Ectodermal cell (in vitro differentiated cells): Measurements from ENCODE around the gene ERF.

Experiments
- H3K27ac ChIP-seq: 2 replicates; pipeline ENCODE4 v1.7.0; 2013; ENCODE audit warnings: mild to moderate bottlenecking, low read depth, low read length; ENCODE audit not compliant: insufficient read depth, poor library complexity, severe bottlenecking
- H3K27me3 ChIP-seq: 2 replicates; pipeline ENCODE4 v1.7.0; 2013; ENCODE audit warnings: mild to moderate bottlenecking, low read length; ENCODE audit not compliant: insufficient read depth, control insufficient read depth, poor library complexity, severe bottlenecking
- H3K36me3 ChIP-seq: one replicate; pipeline ENCODE4 v1.7.0; 2013; ENCODE audit warnings: low read length; ENCODE audit not compliant: control insufficient read depth, insufficient read depth
- H3K4me1 ChIP-seq: one replicate; pipeline ENCODE4 v1.7.0; 2013; ENCODE audit warnings: low read length; ENCODE audit not compliant: control insufficient read depth, insufficient read depth
- H3K4me3 ChIP-seq: 2 replicates; pipeline ENCODE4 v1.7.0; 2013; ENCODE audit warnings: low read depth, low read length, control low read depth; ENCODE audit not compliant: insufficient read depth
- H3K9me3 ChIP-seq: 2 replicates; pipeline ENCODE4 v1.7.0; 2013; ENCODE audit warnings: mild to moderate bottlenecking, low read length, moderate library complexity; ENCODE audit not compliant: control insufficient read depth
- WGBS, 2 experiments: methylation state at CpG; one replicate each; pipeline ENCODE4 v1.1.7; 2013; ENCODE audit warnings: missing lambda C conversion rate in 2 of 2; 5-methylcytosine and 5-hydroxymethylcytosine counted together

ERF gene

GRCh38 chr19:42293540-42293939 lies 38.6 kb upstream of the ERF start:
- Histone ChIP-seq H3K27ac (no peak overlapping the region), H3K4me1 (peaks cover 7% of the 10 kb centered on the region), H3K36me3 (peaks cover 50% of the 10 kb centered on the region), H3K4me3 (no peak overlapping the region), H3K9me3 (no peaks in the 10 kb centered on the region), H3K27me3 (no peaks in the 10 kb centered on the region)
- 89 to 90% methylated on average over 17 of the region's 17 CpGs for WGBS, 2 experiments

- H3K9me3 ChIP-seq: no peaks in the 10 kb centered on the region
- H3K4me3 ChIP-seq: no peak overlapping the region
- H3K4me1 ChIP-seq: peaks cover 7% of the 10 kb centered on the region
- 92 to 93% methylated on average over 14 of the region's 14 CpGs for WGBS, 2 experiments
- H3K27ac ChIP-seq: no peak overlapping the region
- peaks cover 56% of the 10 kb centered on the region for H3K36me3 ChIP-seq
- H3K27me3 ChIP-seq: no peaks in the 10 kb centered on the region
These were observed 38.0 kb upstream of the ERF start for GRCh38 chr19:42292963-42293362.

GRCh38 chr19:42292042-42292960 lies 37.4 kb upstream of the ERF start:
- H3K36me3 ChIP-seq: peaks cover 63% of the 10 kb centered on the region
- no peak overlapping the region for H3K27ac ChIP-seq
- no peaks in the 10 kb centered on the region for H3K9me3 ChIP-seq
- H3K4me3 ChIP-seq: no peak overlapping the region
- H3K27me3 ChIP-seq: no peaks in the 10 kb centered on the region
- peaks cover 7% of the 10 kb centered on the region for H3K4me1 ChIP-seq
- 95% methylated on average over 27 of the region's 27 CpGs for WGBS, 2 experiments

GRCh38 chr19:42291435-42291810 lies 36.5 kb upstream of the ERF start:
- no peak overlapping the region for H3K4me3 ChIP-seq
- H3K4me1 ChIP-seq: peaks cover 7% of the 10 kb centered on the region
- H3K9me3 ChIP-seq: no peaks in the 10 kb centered on the region
- H3K27ac ChIP-seq: no peak overlapping the region
- 77 to 80% methylated on average over 9 of the region's 9 CpGs for WGBS, 2 experiments
- H3K36me3 ChIP-seq: peaks cover 70% of the 10 kb centered on the region
- no peaks in the 10 kb centered on the region for H3K27me3 ChIP-seq

GRCh38 chr19:42290523-42291434 lies 35.9 kb upstream of the ERF start:
- Histone ChIP-seq H3K9me3 (no peaks in the 10 kb centered on the region), H3K27me3 (no peaks in the 10 kb centered on the region), H3K27ac (peak overlapping the region; percentile 8), H3K4me1 (peaks cover 12% of the 10 kb centered on the region), H3K36me3 (peaks cover 70% of the 10 kb centered on the region), H3K4me3 (no peak overlapping the region)
- 92 to 93% methylated on average over 31 of the region's 31 CpGs for WGBS, 2 experiments

- H3K27me3 ChIP-seq: no peaks in the 10 kb centered on the region
- no peak overlapping the region for H3K4me3 ChIP-seq
- peaks cover 70% of the 10 kb centered on the region for H3K36me3 ChIP-seq
- no peaks in the 10 kb centered on the region for H3K9me3 ChIP-seq
- peak overlapping the region; percentile 8 for H3K27ac ChIP-seq
- 93 to 94% methylated on average over 13 of the region's 13 CpGs for WGBS, 2 experiments
- H3K4me1 ChIP-seq: peaks cover 19% of the 10 kb centered on the region
These were observed 35.2 kb upstream of the ERF start for GRCh38 chr19:42290136-42290522.

- no peaks in the 10 kb centered on the region for H3K9me3 ChIP-seq
- no peak overlapping the region for H3K4me3 ChIP-seq
- no peak overlapping the region for H3K27ac ChIP-seq
- peaks cover 24% of the 10 kb centered on the region for H3K4me1 ChIP-seq
- 93 to 95% methylated on average over 8 of the region's 8 CpGs for WGBS, 2 experiments
- H3K27me3 ChIP-seq: no peaks in the 10 kb centered on the region
- peaks cover 68% of the 10 kb centered on the region for H3K36me3 ChIP-seq
These were observed 34.7 kb upstream of the ERF start for GRCh38 chr19:42289556-42290041.

- Histone ChIP-seq H3K27ac (no peak overlapping the region), H3K27me3 (no peaks in the 10 kb centered on the region), H3K4me1 (peaks cover 24% of the 10 kb centered on the region), H3K36me3 (peaks cover 64% of the 10 kb centered on the region), H3K9me3 (no peaks in the 10 kb centered on the region), H3K4me3 (no peak overlapping the region)
- WGBS, 2 experiments: 96 to 97% methylated on average over 22 of the region's 22 CpGs
These were observed 34.1 kb upstream of the ERF start for GRCh38 chr19:42288881-42289555.

- Histone ChIP-seq H3K4me3 (no peak overlapping the region), H3K4me1 (peaks cover 25% of the 10 kb centered on the region), H3K36me3 (peaks cover 64% of the 10 kb centered on the region), H3K27me3 (no peaks in the 10 kb centered on the region), H3K9me3 (no peaks in the 10 kb centered on the region), H3K27ac (no peak overlapping the region)
- 95 to 98% methylated on average over 4 of the region's 4 CpGs for WGBS, 2 experiments
These were observed 33.5 kb upstream of the ERF start for GRCh38 chr19:42288387-42288786.

GRCh38 chr19:42287827-42288107 lies 32.8 kb upstream of the ERF start:
- WGBS, 2 experiments: 95 to 97% methylated on average over 10 of the region's 10 CpGs
- no peak overlapping the region for H3K27ac ChIP-seq
- no peak overlapping the region for H3K4me3 ChIP-seq
- peaks cover 59% of the 10 kb centered on the region for H3K36me3 ChIP-seq
- no peaks in the 10 kb centered on the region for H3K27me3 ChIP-seq
- H3K4me1 ChIP-seq: peaks cover 31% of the 10 kb centered on the region
- no peaks in the 10 kb centered on the region for H3K9me3 ChIP-seq
